RKO (cell line): ENCODE results near the gene HACL1.

Experiments used
- DNase-seq: peaks from one replicate; pipeline ENCODE4 v3.0.0-alpha.2; 2016; ENCODE audit warnings: low spot score

HACL1 gene

DNA sequence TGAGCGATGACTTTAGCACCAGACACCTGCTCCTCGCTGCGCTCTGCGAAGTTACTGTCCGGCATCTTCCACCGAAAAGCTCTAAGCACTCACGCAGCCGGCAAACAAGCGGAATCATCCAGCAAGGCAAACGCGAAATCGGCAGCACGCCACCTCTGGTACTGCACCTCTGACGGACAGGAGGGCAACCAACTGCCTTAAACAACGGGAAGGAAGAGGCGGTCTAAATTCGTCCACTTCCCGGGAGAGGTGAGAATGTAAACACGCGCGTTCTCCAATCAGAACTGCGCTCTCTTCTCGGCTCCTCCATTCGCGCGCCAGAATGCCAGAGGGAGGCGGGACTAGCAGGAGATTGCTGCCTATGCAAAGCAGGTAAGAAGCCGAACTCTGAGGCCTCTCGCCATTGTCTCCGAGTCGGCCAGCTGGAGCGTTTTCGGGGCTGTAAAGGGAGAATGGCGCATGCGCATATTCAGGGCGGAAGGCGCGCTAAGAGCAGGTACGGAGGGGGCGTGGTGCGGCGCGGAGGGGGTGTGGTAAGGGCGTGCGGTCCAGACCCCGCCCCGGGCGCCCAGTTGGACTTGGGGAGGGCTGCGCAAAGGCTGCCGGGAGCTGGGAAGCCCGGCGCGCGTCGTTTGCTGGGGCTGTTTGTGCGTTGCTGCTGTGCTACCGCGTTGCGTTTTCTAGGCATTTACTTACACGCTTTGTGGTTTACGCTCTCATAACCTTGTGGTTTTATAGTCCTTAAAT lies at the start of gene HACL1, which contains the start of gene BTD:
HACL1 (minus strand) TSS at position 171 of the 747 bp plus-strand sequence; CDS start at position 65, 106 bp downstream.
BTD (plus strand) TSS at position 347 of the 747 bp plus-strand sequence. CDS start 33,695 bp downstream, outside the sequence.
- DNase-seq = peak; percentile 98

DNA sequence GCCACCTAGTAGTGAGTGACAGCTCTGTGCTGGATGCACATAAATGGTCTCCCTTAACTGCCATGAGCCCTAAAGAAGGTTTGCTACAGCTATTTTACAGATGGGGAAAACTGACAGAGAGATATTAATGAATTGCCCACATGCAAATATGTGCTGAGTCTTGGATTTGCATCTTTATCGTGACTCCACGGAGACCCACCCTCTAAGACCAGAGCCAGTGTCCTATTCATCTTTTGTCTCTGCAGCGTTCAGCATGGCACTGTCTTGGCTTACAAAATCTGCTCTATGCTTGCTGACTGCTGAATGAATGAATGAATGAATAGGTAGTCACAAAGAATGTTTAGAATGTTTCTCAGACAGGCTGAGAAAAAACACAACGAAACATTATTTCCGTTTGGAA lies 48.5 kb upstream of the HACL1 start:
- no peak for DNase-seq

DNA sequence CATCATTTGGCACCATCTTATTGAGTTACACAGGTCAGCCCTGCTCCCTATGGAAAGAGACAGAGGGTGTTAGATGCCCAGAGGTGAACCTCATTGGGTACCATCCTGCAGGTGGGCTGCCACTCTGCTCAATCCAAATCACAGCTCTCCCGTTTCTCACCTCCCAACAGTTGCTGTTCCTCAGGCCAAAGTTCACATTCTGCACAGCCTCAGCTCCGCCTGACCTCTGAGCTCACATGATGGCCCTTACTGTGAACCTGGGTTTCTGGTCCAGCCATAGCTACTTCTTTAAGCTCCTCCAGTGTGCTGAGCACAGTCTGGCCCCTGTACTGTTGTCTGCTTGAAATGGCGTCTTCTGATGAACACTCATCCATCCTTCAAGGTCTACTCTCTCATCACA lies 48.0 kb upstream of the HACL1 start:
- DNase-seq = no peak

DNA sequence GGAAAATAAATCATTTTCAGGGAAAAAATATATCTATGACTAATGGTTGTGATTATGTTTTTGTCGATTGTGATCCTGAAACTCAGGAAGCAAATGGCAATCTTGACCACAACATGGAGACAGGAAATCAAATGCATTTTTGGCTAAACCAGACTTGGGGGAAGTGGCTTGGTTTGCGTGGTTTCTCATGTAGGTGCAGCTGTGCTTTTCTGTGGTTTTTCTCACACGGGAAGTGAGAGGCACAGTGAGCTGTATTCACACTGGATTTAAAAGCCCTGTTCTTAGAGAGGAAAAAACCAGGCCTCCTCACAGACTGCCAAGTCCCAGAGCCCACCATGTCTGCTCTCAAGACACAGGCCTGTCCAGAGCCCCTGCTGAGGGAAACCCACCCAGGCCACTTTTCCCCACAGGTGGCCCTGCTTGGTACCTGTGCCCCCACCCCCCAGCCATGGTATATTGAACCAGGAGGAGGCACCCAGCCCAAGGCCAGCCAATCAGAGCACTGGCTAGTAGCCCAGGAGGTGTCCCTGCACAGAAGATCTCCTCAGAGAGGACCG lies 46.3 kb upstream of the HACL1 start:
- no peak for DNase-seq

DNA sequence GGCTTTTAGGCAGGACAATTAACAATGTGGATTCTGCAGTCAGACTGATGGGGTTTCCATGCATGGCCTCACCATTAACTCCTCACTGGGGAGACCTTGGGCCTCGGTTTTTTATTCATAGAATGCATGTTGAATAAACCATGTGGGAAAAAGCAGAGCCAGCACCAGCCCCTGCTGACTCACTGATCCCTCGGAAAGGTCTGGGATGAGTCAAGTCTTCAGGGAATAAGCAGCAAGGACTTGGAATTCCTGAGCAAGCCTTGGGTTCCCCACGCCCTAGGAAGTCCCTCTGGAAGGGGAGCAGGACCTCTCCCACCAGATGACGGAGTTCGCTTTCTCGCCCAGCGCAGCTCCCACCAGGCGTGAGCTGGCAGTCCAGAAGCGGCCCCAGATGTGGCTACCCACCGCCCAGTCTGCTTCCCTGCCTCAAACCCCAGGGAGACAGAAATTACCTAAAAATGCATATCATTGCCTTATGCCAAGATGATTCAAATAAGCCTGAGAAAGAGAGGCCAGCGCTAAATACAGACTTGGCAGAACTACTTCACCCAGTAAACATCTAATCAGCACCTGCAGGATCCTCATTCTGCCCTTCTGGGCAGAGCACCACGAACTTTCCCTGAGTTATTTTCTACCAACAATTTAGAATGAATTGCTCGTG lies 45.6 kb upstream of the HACL1 start:
- DNase-seq = peak; percentile 75

DNA sequence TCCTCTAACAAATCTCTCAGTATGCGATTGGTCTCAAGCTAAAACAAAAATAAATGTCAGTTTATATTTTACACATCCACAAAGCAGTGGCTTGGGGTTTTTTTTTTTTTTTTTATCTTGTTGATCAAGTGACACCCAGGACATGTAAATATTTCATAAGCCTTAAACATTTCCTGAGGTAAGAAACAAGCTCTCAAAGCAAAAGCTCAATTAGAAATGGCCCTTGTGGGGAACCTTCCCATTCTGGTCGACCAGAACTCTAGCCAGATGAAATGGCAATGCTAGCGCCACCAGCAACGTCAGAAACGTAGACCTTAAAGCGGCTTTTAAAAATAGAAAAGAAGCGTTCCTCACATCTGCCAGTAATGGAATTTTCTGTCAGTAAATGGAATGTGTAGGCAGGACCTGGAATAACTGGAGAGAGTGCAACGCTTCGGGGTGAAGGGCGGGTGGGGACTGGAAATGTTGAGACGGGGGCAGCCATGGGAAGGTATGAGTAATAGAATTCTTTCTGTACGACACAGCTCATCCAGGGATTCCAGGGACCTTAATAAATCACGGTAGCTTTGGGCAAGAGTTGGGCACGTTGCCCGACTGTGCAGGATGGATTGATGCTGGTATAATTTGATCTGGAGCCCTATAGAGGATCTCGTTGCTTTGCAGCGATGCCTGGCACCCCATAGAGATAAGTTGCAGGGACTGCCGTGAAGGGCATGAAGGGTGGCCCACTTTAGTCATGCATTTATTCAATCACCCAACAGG lies 44.6 kb upstream of the HACL1 start:
- peak; percentile 59 for DNase-seq

DNA sequence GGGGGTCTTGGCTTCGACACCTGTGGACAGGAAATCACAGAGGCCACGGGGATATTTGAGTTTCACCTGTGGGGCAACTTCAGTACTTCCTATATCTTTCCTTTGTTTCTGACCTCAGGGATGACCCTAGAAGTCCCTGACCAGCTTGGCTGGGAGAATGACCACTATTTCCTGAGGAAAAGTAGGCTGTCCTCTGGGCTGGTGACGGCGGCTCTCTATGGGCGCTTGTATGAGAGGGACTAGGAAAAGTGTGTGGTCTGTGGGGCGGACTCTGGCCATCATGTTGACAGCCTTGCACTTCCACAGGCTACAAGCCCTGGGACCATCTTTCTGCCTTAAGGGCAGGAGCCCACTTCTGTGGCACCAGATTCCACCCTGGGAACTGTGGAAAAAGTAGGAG lies 43.9 kb upstream of the HACL1 start:
- no peak for DNase-seq

DNA sequence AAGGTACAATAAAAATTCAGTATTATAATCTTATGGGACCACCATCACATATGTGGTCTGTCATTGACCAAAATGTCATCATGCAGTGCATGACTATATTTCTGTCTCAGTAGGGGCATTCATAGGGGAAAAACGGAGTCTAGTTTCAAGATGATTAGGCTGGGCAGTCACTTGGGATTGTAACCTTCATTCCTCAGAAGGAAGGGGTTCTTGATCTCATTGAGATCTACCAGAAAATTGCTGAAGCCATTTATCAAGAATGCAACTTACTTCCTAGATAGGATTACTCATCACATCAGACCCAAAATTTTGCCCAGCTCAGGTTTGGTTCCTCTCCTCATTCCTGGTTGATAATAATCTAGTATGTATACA lies 37.5 kb upstream of the HACL1 start:
- no peak for DNase-seq

DNA sequence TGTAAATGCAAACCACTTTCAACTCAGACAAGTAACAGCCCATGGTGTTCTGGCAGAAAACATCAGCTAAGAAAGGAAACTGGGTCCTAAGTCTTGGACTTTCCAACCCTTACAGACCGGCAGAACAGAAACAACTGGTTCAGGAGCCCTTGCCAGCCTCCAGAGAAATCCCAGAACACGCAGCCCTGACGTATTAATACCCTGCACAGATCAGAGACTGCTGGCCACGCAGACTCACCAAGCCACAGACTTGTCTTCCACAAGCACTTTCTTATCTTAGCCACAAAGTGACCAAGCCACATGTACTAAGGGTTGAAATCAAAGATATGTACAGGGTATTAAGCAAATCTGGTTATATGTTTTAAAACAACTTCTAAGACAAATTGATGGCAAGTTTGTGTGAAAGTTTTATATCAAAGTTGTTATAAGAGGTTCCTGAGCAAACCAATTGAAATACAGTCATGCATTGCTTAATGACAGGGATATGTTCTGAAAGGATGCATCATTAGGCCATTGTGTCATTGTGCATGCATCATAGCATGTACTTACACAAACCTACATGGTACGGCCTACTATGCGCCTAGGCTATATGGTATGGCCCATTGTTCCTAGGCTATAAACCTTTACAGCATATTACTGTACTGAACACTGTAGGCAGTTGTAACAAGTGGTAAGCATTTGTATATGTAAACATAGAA lies 37.0 kb upstream of the HACL1 start:
- peak; percentile 20 for DNase-seq

DNA sequence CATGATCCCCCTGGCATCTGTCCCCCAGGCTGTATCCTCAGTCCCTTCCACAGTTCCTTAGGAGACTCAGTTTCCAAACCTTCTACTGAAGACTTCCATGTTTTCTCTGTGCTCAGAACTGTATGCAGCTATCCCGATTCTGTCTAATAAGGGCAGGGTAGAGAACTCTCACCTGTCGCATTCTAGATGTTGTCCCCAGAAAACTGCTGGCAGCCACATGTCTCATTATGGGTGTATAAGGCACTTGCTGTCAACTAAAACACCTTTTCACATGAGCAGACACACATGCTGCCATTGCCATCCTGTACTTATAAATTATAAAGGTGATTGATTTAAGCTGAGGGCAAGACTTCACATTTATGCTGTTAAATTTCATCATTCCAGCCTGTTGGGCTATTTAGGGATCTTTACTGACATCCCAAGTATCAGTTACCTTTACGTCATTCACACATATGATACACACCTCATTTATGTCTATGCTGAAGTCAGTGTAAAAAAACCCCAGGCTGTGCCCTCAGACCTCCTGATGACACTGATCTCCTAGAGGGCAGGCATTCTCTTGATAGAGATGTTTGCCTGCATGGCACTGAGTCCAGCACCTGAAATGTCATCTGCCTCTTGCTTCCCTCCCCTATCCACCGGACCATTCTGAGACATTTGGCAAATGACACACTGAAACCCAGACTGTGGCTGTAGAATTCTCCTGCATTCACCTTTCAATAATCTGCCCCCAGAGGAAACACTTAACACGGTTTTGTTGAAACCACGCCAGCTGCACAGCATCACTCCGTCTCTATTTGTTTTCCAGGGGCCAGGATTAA lies 36.0 kb upstream of the HACL1 start:
- DNase-seq = no peak

DNA sequence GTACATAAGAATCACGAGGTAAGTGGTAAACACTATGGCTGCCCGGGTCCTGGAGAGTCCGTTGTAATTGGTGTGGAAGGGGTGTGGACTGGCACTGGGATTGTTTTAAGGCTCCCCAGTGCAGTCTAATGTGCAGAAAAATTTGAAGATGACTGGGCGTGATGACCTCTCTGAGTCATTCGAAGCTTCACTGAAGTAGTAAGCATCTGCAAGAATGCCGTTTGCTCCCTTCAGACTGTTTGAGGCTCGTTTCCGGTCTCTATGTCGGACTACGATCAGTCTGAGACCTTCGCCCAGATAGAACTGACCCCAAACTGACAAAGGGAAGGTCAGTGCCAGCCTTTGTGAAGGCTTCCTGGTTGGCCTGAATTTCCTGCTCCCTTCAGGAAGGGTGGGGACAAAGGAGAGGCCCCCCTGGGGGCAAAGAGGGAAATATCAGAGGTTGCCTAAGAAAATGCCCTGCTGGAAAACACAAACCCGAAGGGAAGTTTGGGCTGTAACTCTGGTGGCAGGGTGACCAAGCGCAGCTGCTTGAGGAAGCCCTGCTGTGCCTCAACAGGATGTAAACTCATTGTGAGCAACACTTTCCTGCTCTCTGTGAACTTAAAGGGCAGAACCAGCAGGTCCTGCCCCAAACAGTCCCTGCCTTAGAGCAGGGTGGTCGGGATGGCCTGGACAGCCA lies 34.8 kb upstream of the HACL1 start:
- DNase-seq = peak; percentile 74

DNA sequence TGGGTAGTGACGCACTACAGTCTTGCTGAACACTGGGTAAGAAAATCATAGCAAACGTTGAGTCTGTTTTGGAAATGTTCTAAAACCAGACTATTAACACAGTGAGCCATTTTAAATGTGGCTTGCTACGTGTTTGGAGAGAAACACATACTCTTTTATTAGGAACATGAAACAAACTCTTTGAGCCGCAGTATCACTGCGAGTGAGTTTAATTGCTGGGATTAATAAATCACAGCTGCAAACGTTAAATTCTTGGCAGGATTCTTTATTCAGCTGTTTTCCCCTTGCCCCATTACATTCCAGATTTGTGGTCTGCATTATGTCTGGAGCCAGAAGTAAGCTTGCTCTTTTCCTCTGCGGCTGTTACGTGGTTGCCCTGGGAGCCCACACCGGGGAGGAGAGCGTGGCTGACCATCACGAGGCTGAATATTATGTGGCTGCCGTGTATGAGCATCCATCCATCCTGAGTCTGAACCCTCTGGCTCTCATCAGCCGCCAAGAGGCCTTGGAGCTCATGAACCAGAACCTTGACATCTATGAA lies 33.8 kb upstream of the HACL1 start:
- no peak for DNase-seq

DNA sequence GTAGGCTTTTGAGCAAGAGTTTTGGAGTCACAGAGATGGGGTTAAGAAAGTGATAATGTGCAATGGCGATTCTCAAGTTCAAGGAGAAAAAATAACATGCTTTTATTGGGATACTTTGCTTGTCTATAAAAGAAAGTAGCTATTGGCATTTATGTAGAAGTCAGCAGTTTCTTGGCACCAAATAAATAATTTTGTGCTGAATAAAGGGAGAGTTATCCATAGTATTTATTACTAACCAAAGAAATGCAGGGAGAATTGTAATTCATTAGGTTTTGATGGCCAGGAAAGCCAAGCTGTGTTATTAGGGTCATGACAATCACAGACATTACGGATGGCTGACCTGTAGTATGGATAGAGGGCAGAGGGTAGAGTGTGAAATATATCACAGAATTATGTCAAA lies 33.3 kb upstream of the HACL1 start:
- DNase-seq = no peak

DNA sequence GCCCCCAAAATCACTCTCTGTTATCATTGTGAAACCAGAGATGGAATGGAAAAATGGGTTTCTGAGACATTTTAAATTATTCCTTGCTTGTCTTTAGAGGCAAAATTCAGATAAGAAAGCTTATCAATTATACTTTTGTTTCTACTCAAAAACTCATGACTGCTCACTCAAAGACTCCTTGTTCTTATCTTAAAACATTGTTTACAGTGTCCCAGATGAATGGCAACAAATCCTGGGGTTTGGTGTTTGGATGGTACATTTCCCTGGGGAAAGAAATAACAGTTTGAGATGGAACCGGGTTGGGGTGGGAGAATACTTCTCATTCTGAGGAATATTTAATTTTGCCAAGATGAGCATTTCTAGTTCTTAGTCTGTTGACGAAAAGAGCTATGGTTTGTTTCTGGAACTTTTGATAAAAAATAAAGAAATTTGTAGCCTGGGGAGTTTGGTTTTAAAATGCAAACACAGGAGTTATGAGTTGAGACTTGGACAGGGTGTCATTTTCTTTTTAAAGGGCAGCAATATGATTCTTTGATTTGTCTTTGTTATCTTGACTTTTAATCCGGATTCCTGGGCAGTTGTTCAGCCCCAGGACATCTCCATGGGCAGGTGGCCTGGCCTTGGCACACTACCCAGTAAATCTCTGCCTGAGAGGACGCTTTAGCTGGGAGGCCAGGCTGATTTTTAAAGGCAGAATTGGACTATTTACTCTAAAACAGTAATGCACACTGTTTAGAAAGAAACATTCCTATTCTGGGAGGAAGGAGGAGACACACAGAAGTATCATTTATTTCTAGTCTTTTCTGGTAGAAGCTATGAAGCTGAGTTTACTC lies 32.6 kb upstream of the HACL1 start:
- DNase-seq = no peak

DNA sequence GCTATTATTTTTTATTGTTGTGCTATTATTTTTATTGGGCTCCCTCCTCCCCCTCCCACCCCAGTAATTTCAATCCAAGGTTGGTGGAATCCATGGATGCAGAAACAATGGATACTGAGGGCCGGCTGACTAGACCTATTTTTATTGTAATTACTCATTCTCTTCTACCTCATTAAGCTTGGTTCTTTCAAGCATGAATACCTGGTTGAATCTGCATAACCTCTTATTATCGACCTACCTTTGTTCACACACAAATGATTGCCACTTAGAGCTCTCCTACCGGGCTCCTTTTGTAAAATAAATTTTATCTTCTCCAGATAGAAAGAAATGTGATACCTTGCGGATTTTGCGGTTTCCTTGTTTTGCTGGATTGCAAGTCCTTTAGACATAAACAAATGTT lies 31.8 kb upstream of the HACL1 start:
- DNase-seq = no peak

DNA sequence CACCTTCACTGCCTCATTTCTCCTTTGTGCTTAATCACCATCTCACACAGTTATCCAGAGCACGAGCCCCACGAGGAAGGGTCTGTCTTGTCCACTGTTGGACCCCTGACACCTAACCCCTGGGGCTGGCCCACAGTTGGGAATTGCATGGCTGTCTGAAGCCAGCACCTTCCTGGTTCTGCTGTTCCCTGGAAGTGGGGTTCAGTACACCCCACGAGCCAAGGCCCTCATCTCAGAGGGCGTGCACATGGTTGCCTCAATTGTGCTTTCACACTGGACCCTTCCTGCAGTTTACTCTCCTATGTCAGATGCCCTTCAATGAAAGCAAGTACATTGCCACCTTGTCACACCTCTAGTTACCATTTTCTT lies 30.8 kb upstream of the HACL1 start:
- no peak for DNase-seq

DNA sequence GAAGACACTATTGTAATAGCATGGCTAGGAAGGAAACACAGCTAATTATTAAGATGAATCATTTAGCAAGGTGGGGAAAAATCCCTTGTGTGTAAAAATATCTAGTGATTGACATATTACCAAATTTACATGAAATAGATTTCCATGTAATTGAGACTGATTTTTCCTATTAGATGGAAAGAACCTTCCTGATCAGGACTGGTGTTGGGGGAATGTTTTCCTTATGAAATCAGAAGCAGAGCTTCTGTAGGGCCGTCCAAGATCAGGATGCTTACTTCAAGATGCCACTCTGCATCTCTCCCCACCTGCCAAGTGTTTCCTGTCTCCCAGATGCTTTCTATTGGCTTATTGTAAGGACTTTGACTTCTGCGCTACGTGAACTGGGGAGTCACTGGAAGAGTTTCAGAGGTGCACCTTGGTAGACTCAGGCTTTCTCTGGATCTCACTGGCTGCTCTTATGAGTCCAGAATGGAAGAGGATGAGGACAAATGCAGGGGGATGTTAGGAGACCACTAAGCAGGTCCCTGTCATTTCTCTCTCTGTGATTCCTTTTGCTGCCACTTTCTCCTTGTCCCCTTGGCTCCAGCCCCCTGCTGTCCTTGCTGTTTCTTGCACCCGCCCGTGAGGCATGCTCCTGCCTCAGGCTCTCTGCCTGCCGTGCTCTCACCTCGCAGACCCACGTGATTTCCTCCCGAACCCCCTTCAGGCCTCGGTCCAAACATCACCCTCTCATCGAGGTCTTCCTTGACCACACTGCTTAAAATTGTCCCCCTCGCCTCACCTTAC lies 30.2 kb upstream of the HACL1 start:
- DNase-seq = no peak

DNA sequence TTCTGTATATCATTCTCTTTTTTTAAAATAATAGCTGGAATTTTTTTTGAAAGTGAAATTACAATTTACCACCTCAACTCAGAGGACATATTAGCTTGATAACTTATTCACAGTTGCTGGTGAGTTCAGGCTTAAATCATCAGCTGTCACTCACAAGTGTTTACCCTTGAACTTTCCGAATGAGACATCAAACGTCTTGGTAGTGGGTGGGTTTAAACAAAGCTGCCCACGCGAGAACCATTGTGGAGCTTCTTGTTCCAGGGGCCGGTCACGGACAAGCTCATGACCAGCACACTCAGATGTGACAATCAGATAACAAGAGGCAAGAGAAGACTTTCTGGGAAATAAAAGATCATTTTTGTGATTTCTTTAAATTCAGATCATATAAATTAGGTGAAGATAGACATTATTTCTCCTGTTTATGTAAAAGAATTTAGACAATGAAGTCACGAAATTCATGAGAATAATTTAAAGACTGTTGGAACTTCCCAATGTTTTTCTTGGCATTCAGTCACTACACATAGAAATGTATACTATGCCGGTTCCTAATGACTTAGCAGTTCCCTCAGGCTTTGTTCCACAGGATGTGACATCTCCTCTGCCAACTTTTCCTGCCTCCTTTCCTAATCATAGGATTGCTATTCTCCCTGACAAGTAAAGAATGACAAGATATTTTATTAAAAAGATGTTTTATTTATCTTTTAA lies 29.4 kb upstream of the HACL1 start:
- peak; percentile 30 for DNase-seq
